ENCODE measurements around the gene MYOF. TPM values are rescaled to one million over a fixed set of nuclear protein-coding genes. Genes with fewer than 3 reads are reported as not detected.
A peak's percentile ranks its signal among the peaks of the same experiment; 100 is the strongest.

MYOF gene
- 3.6 TPM for total RNA-seq

- DNase-seq, result no peak
Measured at GRCh38 chr10:93482145-93482834, at the start of gene MYOF. Gene MYOF, minus strand, starts transcription at chr10:93482334. Its CDS starts 140 bp downstream, at chr10:93482194.

- no peak for DNase-seq
Measured at GRCh38 chr10:93518531-93518930, 36.4 kb upstream of the MYOF start.

DNA sequence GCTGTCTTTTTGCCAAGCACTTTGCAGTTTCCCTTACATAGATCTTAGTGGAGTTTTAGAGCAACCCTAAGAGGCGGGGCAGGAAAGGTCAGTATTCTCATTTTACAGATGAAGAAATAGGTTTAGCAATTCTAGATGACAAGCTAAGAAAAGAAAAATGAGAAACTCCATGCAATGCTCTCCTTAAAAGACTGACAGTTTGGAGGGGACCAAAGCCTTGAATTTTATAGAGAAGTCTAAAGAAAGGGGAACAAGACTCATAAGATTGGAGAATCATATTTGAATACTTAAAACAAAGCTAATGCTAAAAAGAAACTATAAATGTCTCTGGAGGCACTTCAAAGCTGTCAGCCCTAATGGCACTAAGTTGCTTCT is 33.9 kb upstream of the MYOF start:
- DNase-seq, result no peak

DNA sequence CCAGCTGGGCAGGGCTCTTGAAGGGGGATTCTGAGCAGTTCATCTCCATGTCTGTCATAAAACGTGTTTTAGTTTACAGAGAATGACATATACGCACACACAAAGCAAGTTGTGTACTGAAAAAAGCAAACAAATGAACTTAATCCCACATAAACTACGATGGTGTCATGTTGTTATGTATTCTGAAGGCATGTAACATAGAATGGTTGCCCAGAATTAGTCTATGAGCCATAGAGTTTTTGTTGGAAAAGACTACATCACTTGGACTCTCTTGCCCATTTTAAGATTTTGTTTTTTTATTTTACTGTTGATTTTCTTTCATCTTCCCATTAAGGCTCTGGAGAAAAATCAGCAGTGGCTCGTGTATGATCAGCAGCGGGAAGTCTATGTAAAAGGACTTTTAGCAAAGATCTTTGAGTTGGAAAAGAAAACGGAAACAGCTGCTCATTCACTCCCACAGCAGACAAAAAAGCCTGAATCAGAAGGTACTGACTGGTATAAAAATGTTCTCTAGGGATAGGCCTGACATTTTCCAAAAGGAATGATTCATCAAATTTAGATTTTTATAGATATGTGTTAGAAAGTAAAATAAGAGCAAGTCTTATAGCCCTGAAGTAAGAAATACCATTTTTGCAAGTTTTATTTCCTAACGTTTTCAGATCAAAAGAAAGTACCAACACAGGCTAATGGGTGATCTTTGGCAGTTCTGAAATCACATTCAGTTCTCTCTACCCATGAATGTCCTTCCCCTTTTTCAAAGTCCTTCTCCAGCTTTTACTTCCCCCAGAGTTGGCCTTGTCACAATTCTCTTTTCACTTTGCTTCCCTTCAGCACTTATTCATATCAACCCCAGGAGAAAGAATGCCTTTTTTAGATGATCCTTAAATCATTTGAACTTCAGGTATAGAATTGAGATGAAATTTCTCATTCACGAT is 33.2 kb upstream of the MYOF start:
- no peak for DNase-seq

- DNase-seq, result no peak
Measured at GRCh38 chr10:93514521-93514920, 32.4 kb upstream of the MYOF start.

GRCh38 chr10:93513091-93513490 is 31.0 kb upstream of the MYOF start:
- DNase-seq, result no peak

GRCh38 chr10:93512565-93512964 is 30.4 kb upstream of the MYOF start:
- no peak for DNase-seq

DNA sequence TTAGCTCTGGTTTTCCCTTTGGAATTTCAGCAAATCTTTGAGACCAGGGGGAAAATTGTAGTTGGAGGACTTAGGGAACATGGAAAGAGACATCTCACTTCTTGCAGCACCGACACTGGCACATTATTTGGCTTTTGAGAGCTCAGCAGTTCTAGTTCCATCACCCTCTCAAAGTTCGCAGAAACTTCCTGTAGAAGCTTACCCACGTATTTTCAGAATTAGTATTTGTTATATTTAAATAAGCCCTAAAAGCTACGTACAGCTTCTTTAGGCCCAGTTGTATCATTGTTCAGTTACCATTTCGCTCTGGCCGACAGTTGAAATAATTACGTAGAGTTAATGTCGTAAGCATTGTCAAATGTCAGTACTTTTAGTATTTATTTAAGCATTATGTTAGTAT is 27.7 kb upstream of the MYOF start:
- no peak for DNase-seq

DNA sequence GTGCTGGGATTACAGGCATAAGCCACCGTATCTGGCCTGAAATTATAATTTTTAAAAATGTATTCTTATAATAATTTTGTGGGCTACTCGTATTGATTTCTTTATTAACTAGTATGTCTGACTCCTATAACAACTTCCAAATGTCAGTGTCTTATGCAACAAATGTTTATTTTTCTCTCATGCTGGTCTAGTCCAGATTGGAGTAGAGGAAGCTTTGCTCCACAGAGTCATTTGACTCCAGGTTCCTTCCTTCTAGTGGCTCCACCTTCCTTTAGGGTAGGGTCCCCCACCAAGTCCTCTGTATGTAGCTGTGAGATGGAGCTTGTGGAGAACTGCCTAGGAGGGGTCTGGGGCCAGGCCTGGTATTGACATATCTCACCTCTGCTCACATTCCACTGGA is 22.9 kb upstream of the MYOF start:
- DNase-seq, result no peak

DNA sequence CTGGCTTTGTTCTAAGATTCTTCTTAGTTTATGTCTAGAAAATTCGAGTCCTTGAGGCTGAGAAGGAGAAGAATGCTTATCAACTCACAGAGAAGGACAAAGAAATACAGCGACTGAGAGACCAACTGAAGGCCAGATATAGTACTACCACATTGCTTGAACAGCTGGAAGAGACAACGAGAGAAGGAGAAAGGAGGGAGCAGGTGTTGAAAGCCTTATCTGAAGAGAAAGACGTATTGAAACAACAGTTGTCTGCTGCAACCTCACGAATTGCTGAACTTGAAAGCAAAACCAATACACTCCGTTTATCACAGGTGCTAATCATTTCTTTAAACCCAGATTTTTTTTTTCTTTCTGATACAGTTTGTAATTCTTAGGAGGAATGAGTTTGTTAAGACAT is 20.9 kb upstream of the MYOF start:
- no peak for DNase-seq

- no peak for DNase-seq
Measured at GRCh38 chr10:93501650-93502049, 19.5 kb upstream of the MYOF start.

DNA sequence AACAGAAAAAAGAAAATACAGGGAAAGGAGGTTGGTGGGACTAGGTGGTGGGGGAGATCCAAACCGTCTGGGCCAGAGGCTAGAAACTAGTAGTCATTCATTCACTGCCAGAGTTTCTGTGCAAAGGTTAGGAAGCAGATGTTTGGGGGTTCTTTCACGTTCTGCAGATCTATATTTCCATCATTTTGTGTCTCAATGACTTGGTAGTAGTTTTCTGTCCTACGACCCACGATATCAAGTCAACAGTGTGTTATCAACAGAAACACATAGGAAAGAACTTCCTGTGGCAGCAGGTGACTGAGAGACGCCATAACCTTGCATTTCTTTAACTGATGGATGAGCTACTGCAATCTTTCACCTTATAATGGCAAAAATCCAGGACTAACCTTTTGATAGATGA is 16.0 kb upstream of the MYOF start:
- no peak for DNase-seq

GRCh38 chr10:93496322-93497041 is 14.3 kb upstream of the MYOF start, which contains the start of gene CEP55:
Gene CEP55, plus strand, starts transcription at chr10:93496612. Its CDS starts 3,440 bp downstream, at chr10:93500052.
- DNase-seq, result peak; percentile 91

GRCh38 chr10:93495654-93496321 is 13.7 kb upstream of the MYOF start:
- DNase-seq, result no peak

GRCh38 chr10:93494494-93494893 is 12.4 kb upstream of the MYOF start:
- DNase-seq, result no peak

DNA sequence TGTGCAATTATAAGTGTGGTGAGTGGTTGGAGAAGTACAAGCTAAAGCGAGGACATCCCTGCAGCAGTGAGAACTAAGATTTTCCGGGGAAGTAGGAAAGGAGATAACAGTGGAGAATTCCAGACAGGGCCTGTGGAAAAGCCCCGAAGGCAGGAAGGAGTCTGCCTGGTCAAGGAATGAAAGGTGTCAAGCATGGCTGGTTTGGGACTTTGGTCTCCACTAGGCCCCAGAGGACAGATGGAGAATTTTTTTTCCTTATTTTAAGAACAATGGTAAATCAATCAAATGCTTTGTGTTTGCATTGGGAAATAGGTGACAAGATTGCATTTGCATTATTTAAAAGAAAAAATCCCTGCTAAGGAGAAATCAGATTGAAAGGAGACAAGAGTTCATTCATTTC is 11.0 kb upstream of the MYOF start:
- no peak for DNase-seq

- no peak for DNase-seq
Measured at GRCh38 chr10:93491602-93492121, 9.5 kb upstream of the MYOF start.

- DNase-seq, result no peak
Measured at GRCh38 chr10:93488956-93489528, 6.9 kb upstream of the MYOF start.

- DNase-seq, result no peak
Measured at GRCh38 chr10:93485690-93486089, 3.6 kb upstream of the MYOF start.

DNA sequence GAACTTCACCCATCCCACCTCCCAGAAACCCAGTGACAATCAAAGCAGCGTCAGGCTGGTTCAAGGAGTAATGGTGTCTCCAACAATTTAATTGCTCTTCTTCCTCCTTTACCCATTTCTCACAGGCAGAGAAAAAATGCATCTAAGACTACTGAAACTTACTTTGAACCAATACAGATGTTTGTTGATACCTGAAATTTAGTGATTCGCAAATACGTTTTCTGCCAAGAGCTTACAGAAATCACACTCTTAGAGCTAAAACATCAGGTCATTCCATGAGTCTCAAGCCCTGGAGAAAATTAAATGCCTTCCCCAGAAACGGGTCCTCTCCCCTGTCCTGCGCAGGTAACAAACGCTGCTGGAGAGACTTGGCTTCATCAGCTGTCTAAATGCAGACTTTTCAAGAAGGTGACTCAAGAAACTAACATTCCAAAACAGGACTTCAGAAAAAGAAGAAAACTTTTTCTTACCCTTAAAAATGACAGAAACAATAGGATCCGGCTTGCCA is 443 bp downstream of the MYOF start:
- no peak for DNase-seq

GRCh38 chr10:93478873-93479272 is 3.3 kb downstream of the MYOF start:
- DNase-seq, result no peak

DNA sequence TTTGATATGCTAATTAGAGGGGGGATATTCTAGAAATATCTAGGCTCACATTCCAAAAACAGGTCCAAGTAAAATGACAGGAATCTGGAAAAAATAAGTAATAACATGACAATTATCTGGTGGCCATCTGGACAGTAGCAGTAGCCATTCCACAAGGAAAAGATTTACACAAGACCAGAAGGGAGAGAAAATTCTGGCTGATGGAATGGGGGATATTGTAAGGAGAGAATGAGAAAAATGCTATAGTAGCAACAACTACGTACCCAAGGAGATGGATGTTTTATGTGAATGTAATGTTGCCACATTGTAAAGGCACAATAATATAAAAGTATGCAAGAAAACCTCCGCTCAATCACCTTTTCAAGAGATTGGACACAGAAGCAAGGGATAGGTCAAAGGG is 5.4 kb downstream of the MYOF start:
- DNase-seq, result no peak

All from occipital lobe (tissue), 2 donors.